HEK293 (cell line): ENCODE data around the gene E2F1.

Experiments
- CTCF ChIA-PET: fragments of 350-600 bp; formaldehyde crosslinking; extraction: SDS; loops from one replicate; lab custom pipeline; 2021; ENCODE audit warnings: antibody characterized with exemption; lab: Yijun Ruan, JAX
- POLR2A ChIA-PET: fragments of 300-600 bp; formaldehyde crosslinking; extraction: SDS; loops from one replicate; lab custom pipeline; 2020; ENCODE audit warnings: antibody characterized with exemption, inconsistent platforms; lab: Yijun Ruan, JAX
- H3K27ac ChIP-seq: fragments of 200-500 bp; sonication (Bioruptor generic); 2 replicates; pipeline ENCODE4 v1.5.1; 2014; ENCODE audit warnings: low read depth, low read length, control low read depth, inconsistent platforms; ENCODE audit errors: extremely low read depth
- H3K36me3 ChIP-seq, 2 experiments: fragments of 200-500 bp in 1 of 2; sonication (Bioruptor generic) in 1 of 2; 1 replicate in 1 of 2; 2 replicates in 1 of 2; pipeline ENCODE4 v1.5.1; 2014 to 2017; ENCODE audit warnings: inconsistent platforms in 2 of 2, low read length in 2 of 2; ENCODE audit not compliant: control insufficient read depth in 2 of 2, insufficient read depth in 1 of 2
- H3K4me1 ChIP-seq: fragments of 200-500 bp; sonication (Bioruptor generic); 2 replicates; pipeline ENCODE4 v1.5.1; 2014; ENCODE audit warnings: mild to moderate bottlenecking, low read length, inconsistent platforms; ENCODE audit not compliant: control insufficient read depth, insufficient read depth
- H3K4me3 ChIP-seq: 2 replicates; pipeline ENCODE4 v1.5.1; 2011; ENCODE audit warnings: low read depth, mild to moderate bottlenecking, control low read depth, low read length, moderate library complexity
- H3K9me3 ChIP-seq: fragments of 200-500 bp; sonication (Bioruptor generic); 2 replicates; pipeline ENCODE4 v1.5.1; 2014; ENCODE audit warnings: low read depth, low read length, inconsistent platforms; ENCODE audit not compliant: control insufficient read depth, insufficient read depth
- CTCF ChIP-seq: fragments of 450-650 bp; formaldehyde crosslinking; IDR thresholded peaks from 2 replicates; pipeline ENCODE4 v1.5.1; 2016; ENCODE audit warnings: missing biosample characterization, missing genetic modification characterization
- GLIS1 ChIP-seq: fragments of 450-650 bp; formaldehyde crosslinking; IDR thresholded peaks from 2 replicates; pipeline ENCODE4 v1.5.1; 2016; ENCODE audit warnings: missing biosample characterization, missing genetic modification characterization
- HOXA7 ChIP-seq: sonication (generic); formaldehyde crosslinking; IDR thresholded peaks from 2 replicates; pipeline ENCODE4 v1.8.1; 2022; ENCODE audit warnings: missing genetic modification reagents, borderline replicate concordance
- KLF17 ChIP-seq: fragments of 450-650 bp; formaldehyde crosslinking; IDR thresholded peaks from 2 replicates; pipeline ENCODE4 v1.5.1; 2016; ENCODE audit warnings: missing biosample characterization, missing genetic modification characterization
- MEIS1 ChIP-seq: sonication (generic); formaldehyde crosslinking; IDR thresholded peaks from 2 replicates; pipeline ENCODE4 v1.8.1; 2022; ENCODE audit warnings: missing genetic modification reagents, mild to moderate bottlenecking, borderline replicate concordance
- SCRT1 ChIP-seq: fragments of 450-650 bp; formaldehyde crosslinking; IDR thresholded peaks from 2 replicates; pipeline ENCODE4 v1.5.1; 2016; ENCODE audit warnings: missing biosample characterization, missing genetic modification characterization, borderline replicate concordance
- YY1 ChIP-seq: fragments of 450-650 bp; formaldehyde crosslinking; IDR thresholded peaks from 2 replicates; pipeline ENCODE4 v1.5.1; 2018; ENCODE audit warnings: missing biosample characterization, missing genetic modification characterization
- ZBTB17 ChIP-seq: fragments of 450-650 bp; formaldehyde crosslinking; IDR thresholded peaks from 2 replicates; pipeline ENCODE4 v1.5.1; 2016; ENCODE audit warnings: missing biosample characterization, missing genetic modification characterization
- ZBTB48 ChIP-seq: fragments of 450-650 bp; formaldehyde crosslinking; IDR thresholded peaks from 2 replicates; pipeline ENCODE4 v1.5.1; 2016; ENCODE audit warnings: missing biosample characterization, missing genetic modification characterization
- ZEB2 ChIP-seq: fragments of 450-650 bp; formaldehyde crosslinking; IDR thresholded peaks from 2 replicates; pipeline ENCODE4 v1.5.1; 2016; ENCODE audit warnings: missing biosample characterization, missing genetic modification characterization
- ZFP3 ChIP-seq: fragments of 450-650 bp; formaldehyde crosslinking; IDR thresholded peaks from 2 replicates; pipeline ENCODE4 v1.5.1; 2016; ENCODE audit warnings: low read depth, missing biosample characterization, missing genetic modification characterization
- ZNF112 ChIP-seq: fragments of 450-650 bp; formaldehyde crosslinking; IDR thresholded peaks from 2 replicates; pipeline ENCODE4 v1.5.0; 2017; ENCODE audit warnings: missing biosample characterization, missing genetic modification characterization
- ZNF114 ChIP-seq: fragments of 450-650 bp; formaldehyde crosslinking; IDR thresholded peaks from 2 replicates; pipeline ENCODE4 v1.5.0; 2017; ENCODE audit warnings: missing biosample characterization, missing genetic modification characterization
- ZNF121 ChIP-seq: fragments of 450-650 bp; formaldehyde crosslinking; IDR thresholded peaks from 2 replicates; pipeline ENCODE4 v1.5.1; 2016; ENCODE audit warnings: missing biosample characterization, missing genetic modification characterization
- ZNF280D ChIP-seq: fragments of 450-650 bp; formaldehyde crosslinking; IDR thresholded peaks from 2 replicates; pipeline ENCODE4 v1.5.1; 2016; ENCODE audit warnings: missing biosample characterization, missing genetic modification characterization
- ZNF391 ChIP-seq: fragments of 450-650 bp; formaldehyde crosslinking; IDR thresholded peaks from 2 replicates; pipeline ENCODE4 v1.5.1; 2016; ENCODE audit warnings: low read depth, missing biosample characterization, missing genetic modification characterization, borderline replicate concordance
- ZNF394 ChIP-seq: fragments of 450-650 bp; formaldehyde crosslinking; IDR thresholded peaks from 2 replicates; pipeline ENCODE4 v1.5.1; 2016; ENCODE audit warnings: missing biosample characterization, missing genetic modification characterization, mild to moderate bottlenecking, moderate library complexity, borderline replicate concordance
- ZNF560 ChIP-seq: fragments of 450-650 bp; formaldehyde crosslinking; IDR thresholded peaks from 2 replicates; pipeline ENCODE4 v1.5.1; 2017; ENCODE audit warnings: missing biosample characterization, missing genetic modification characterization, borderline replicate concordance
- ZNF654 ChIP-seq: fragments of 450-650 bp; formaldehyde crosslinking; IDR thresholded peaks from 2 replicates; pipeline ENCODE4 v1.5.1; 2016; ENCODE audit warnings: low read depth, missing biosample characterization, missing genetic modification characterization
- ZNF776 ChIP-seq: fragments of 450-650 bp; formaldehyde crosslinking; IDR thresholded peaks from 2 replicates; pipeline ENCODE4 v1.5.0; 2017; ENCODE audit warnings: missing biosample characterization, missing genetic modification characterization, borderline replicate concordance
- ZNF830 ChIP-seq: fragments of 450-650 bp; IDR thresholded peaks from 2 replicates; pipeline ENCODE4 v1.5.0; 2018; ENCODE audit warnings: missing biosample characterization, missing genetic modification characterization, low read depth, mild to moderate bottlenecking, moderate library complexity
- TF ChIP-seq, protein P1 (sequence below): fragments of 450-650 bp; formaldehyde crosslinking; IDR thresholded peaks from 2 replicates; pipeline ENCODE4 v1.5.1; 2016; ENCODE audit warnings: missing biosample characterization, missing genetic modification characterization
- TF ChIP-seq, protein P2 (sequence below): fragments of 450-650 bp; IDR thresholded peaks from 2 replicates; pipeline ENCODE4 v1.5.1; 2018; ENCODE audit warnings: missing biosample characterization, mild to moderate bottlenecking, missing genetic modification characterization

Gene E2F1

DNA sequence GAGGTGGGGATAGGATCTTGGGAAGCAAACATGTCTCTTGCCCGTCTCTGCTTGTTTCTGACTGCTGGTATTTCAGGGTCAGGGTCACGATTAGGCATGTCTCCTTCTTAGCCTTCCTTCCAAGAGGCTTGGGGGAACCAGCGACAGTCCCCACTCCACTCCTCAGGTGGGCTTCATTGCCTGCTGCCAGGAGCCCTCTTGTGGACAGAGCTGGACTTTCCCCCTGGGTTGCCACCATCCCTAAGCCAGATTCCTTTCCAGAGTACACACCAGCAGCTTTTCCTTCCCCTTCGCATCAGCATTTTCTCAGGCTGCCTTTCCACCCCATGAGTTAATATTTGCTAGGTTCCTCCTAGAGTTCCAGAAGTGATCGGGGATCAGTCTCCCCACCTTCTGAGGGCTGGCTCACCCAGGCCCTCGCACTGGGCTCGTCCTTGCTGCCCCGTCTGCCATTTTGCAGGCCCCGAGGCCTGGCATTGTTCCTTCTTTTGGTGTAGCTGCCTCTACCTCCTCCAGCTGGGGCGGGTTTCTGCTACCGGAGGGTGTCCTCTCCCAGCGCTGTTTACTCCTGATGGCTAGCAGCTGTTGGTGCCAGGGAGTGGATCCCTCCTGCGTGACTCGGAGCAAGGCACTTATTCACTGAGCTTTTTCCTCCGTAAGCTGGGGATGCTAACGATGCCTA is 32.8 kb downstream of the E2F1 start:
- Histone ChIP-seq H3K4me1 (no peaks in the 10 kb centered on the region), H3K4me3 (no peak overlapping the region), H3K9me3 (no peaks in the 10 kb centered on the region), H3K27ac (no peak overlapping the region), H3K36me3 (peaks cover 0 to 23% of the 10 kb centered on the region in 2 experiments; a peak in 1 of 3 replicates)
- CTCF ChIA-PET: interaction anchor here (0.5 to 2.7 kb wide), 27 partner anchors 10 to 313 kb away, joined by 3 to 16 read pairs (median 3); partner anchors contain the start of genes ACTL10, CDK5RAP1 and PXMP4
- POLR2A ChIA-PET: interaction anchor here (0.5 to 3.5 kb wide), 4 partner anchors 10 to 165 kb away, joined by 3 to 23 read pairs (median 5); partner anchors contain the start of gene ACTL10
- TF ChIP-seq ZNF112 (tag by site-specific recombination): no peak
- TF ChIP-seq, protein P1, sequence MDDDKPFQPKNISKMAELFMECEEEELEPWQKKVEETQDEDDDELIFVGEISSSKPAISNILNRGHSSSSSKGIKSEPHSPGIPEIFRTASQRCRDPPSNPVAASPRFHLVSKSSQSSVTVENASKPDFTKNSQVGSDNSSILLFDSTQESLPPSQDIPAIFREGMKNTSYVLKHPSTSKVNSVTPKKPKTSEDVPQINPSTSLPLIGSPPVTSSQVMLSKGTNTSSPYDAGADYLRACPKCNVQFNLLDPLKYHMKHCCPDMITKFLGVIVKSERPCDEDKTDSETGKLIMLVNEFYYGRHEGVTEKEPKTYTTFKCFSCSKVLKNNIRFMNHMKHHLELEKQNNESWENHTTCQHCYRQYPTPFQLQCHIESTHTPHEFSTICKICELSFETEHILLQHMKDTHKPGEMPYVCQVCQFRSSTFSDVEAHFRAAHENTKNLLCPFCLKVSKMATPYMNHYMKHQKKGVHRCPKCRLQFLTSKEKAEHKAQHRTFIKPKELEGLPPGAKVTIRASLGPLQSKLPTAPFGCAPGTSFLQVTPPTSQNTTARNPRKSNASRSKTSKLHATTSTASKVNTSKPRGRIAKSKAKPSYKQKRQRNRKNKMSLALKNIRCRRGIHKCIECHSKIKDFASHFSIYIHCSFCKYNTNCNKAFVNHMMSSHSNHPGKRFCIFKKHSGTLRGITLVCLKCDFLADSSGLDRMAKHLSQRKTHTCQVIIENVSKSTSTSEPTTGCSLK (tag by site-specific recombination): no peak
- TF ChIP-seq ZNF280D (tag by site-specific recombination): no peak
- peak; percentile 56; the same call in 1 of the 2 replicates for TF ChIP-seq ZEB2 (tag by site-specific recombination)
- peak; percentile 93 for TF ChIP-seq CTCF (tag by site-specific recombination)
- TF ChIP-seq, protein P2, sequence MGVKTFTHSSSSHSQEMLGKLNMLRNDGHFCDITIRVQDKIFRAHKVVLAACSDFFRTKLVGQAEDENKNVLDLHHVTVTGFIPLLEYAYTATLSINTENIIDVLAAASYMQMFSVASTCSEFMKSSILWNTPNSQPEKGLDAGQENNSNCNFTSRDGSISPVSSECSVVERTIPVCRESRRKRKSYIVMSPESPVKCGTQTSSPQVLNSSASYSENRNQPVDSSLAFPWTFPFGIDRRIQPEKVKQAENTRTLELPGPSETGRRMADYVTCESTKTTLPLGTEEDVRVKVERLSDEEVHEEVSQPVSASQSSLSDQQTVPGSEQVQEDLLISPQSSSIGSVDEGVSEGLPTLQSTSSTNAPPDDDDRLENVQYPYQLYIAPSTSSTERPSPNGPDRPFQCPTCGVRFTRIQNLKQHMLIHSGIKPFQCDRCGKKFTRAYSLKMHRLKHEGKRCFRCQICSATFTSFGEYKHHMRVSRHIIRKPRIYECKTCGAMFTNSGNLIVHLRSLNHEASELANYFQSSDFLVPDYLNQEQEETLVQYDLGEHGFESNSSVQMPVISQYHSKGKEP (tag by site-specific recombination): no peak
- no peak for TF ChIP-seq GLIS1 (tag by site-specific recombination)
- TF ChIP-seq ZNF394 (tag by site-specific recombination): no peak
- TF ChIP-seq ZNF391 (tag by site-specific recombination): peak; percentile 54; the same call in 1 of the 2 replicates
- 0 out of 2 replicates have a peak, but pooled peaks have one; percentile 37 for TF ChIP-seq KLF17 (tag by site-specific recombination)
- peak; percentile 92 for TF ChIP-seq SCRT1 (tag by site-specific recombination)
- no peak for TF ChIP-seq MEIS1 (CRISPR knock-in tag)
- peak; percentile 73 for TF ChIP-seq ZBTB48 (tag by site-specific recombination)
- TF ChIP-seq HOXA7: no peak
- TF ChIP-seq ZNF654 (tag by site-specific recombination): peak; percentile 90
- no peak for TF ChIP-seq ZNF560 (tag by site-specific recombination)
- no peak for TF ChIP-seq ZNF830 (tag by site-specific recombination)
- no peak for TF ChIP-seq ZFP3 (tag by site-specific recombination)
- peak; percentile 41; the same call in 1 of the 2 replicates for TF ChIP-seq ZBTB17
- TF ChIP-seq ZNF776 (tag by site-specific recombination): no peak
- TF ChIP-seq ZNF114 (tag by site-specific recombination): no peak
- 0 out of 2 replicates have a peak, but pooled peaks have one; percentile 33 for TF ChIP-seq YY1 (tag by site-specific recombination)
- TF ChIP-seq ZNF121: no peak
